A549 (cell line): ENCODE results near the gene PRIMPOL. TPM values are rescaled to one million over a fixed set of nuclear protein-coding genes. Genes with fewer than 3 reads are reported as not detected.
A peak's percentile ranks its signal among the peaks of the same experiment; 100 is the strongest.

Experiments used
- ATAC-seq, 2 experiments: fragments of 200-7000 bp in 1 of 2; fragments of >200 bp in 1 of 2; cut with Nextera tagmentation in 1 of 2; cut with Tn5 transposase in 1 of 2; 3 replicates each; pipeline versions ENCODE4 v1.8.0 to v1.9.1; 2018 to 2020; ENCODE audit warnings: mild to moderate bottlenecking in 1 of 2, moderate library complexity in 1 of 2
- CTCF ChIA-PET: fragments of 300-600 bp; sonication (Branson Sonifier 250); formaldehyde crosslinking; extraction: SDS; loops from one replicate; lab custom pipeline; 2021; ENCODE audit warnings: antibody characterized with exemption, inconsistent platforms; lab: Yijun Ruan, JAX
- POLR2A ChIA-PET: fragments of 350-600 bp; formaldehyde crosslinking; extraction: SDS; loops from one replicate; lab custom pipeline; 2021; ENCODE audit warnings: antibody characterized with exemption, inconsistent platforms; lab: Yijun Ruan, JAX
- DNase-seq, 2 experiments: peaks; one replicate each; pipeline versions ENCODE4 v3.0.0 to v3.0.0-alpha.2; 2011 to 2016; ENCODE audit warnings: low read depth in 1 of 2, low spot score in 1 of 2
- FAIRE-seq: peaks from 2 replicates; lab custom pipeline; 2011; peaks lifted over from hg19 to GRCh38; lab: Jason Lieb, UNC
- H3K27ac ChIP-seq, 2 experiments: fragments of >200 bp; sonication (Bioruptor Twin); formaldehyde crosslinking; 3 replicates each; pipeline ENCODE4 v1.5.1; 2016 to 2017
- H3K4me1 ChIP-seq: fragments of >200 bp; sonication (Bioruptor Twin); formaldehyde crosslinking; 3 replicates; pipeline ENCODE4 v1.6.1; 2016
- H3K4me2 ChIP-seq: fragments of >200 bp; sonication (Bioruptor Twin); formaldehyde crosslinking; 3 replicates; pipeline ENCODE4 v1.6.1; 2016
- H3K4me3 ChIP-seq: fragments of >200 bp; sonication (Bioruptor Twin); formaldehyde crosslinking; 3 replicates; pipeline ENCODE4 v1.5.1; 2016
- H3K9me3 ChIP-seq: fragments of >200 bp; sonication (Bioruptor Twin); formaldehyde crosslinking; 3 replicates; pipeline ENCODE4 v1.6.1; 2016
- BCL3 ChIP-seq: fragments of >200 bp; sonication (Bioruptor Twin); formaldehyde crosslinking; IDR thresholded peaks from 3 replicates; pipeline ENCODE4 v1.6.1; 2016
- BHLHE40 ChIP-seq: IDR thresholded peaks from 2 replicates; pipeline ENCODE4 v1.6.1; 2012; ENCODE audit warnings: low read depth, low read length, inconsistent platforms
- CHD2 ChIP-seq: fragments of 150-350 bp; IDR thresholded peaks from 2 replicates; pipeline ENCODE4 v1.6.1; 2014; ENCODE audit warnings: low read length; ENCODE audit not compliant: partially characterized antibody
- EHMT2 ChIP-seq: fragments of 200-600 bp; sonication (generic); IDR thresholded peaks from 2 replicates; pipeline ENCODE4 v1.6.1; 2016; ENCODE audit warnings: antibody characterized with exemption, low read depth, mild to moderate bottlenecking, moderate library complexity
- ESRRA ChIP-seq: fragments of 150-350 bp; IDR thresholded peaks from 2 replicates; pipeline ENCODE4 v1.6.1; 2014; ENCODE audit warnings: mild to moderate bottlenecking, low read length, borderline replicate concordance
- FOSB ChIP-seq: fragments of 250-450 bp; sonication (Bioruptor Pico); IDR thresholded peaks from 2 replicates; pipeline ENCODE4 v1.5.0; 2020; ENCODE audit warnings: mild to moderate bottlenecking, moderate library complexity
- HDAC2 ChIP-seq: fragments of 200-600 bp; sonication (generic); IDR thresholded peaks from 2 replicates; pipeline ENCODE4 v1.6.1; 2016
- HOXA7 ChIP-seq: fragments of 250-450 bp; sonication (Bioruptor Pico); IDR thresholded peaks from 2 replicates; pipeline ENCODE4 v1.5.0; 2020; ENCODE audit warnings: mild to moderate bottlenecking, moderate library complexity
- HOXB13 ChIP-seq: fragments of 250-450 bp; sonication (Bioruptor Pico); IDR thresholded peaks from 2 replicates; pipeline ENCODE4 v1.5.0; 2020; ENCODE audit warnings: low read depth, mild to moderate bottlenecking, moderate library complexity
- KDM1A ChIP-seq: fragments of 200-600 bp; sonication (generic); IDR thresholded peaks from 2 replicates; pipeline ENCODE4 v1.6.1; 2016; ENCODE audit warnings: low read depth, mild to moderate bottlenecking
- NPAS2 ChIP-seq: fragments of 250-450 bp; sonication (Bioruptor Pico); IDR thresholded peaks from 2 replicates; pipeline ENCODE4 v1.8.0; 2022; ENCODE audit warnings: mild to moderate bottlenecking, moderate library complexity, borderline replicate concordance
- RARB ChIP-seq: fragments of 250-450 bp; sonication (Bioruptor Pico); IDR thresholded peaks from 2 replicates; pipeline ENCODE4 v1.8.0; 2021; ENCODE audit warnings: mild to moderate bottlenecking, moderate library complexity
- RCOR1 ChIP-seq: fragments of 150-350 bp; IDR thresholded peaks from 2 replicates; pipeline ENCODE4 v1.6.1; 2014; ENCODE audit warnings: antibody characterized with exemption, low read length, low read depth
- RNF2 ChIP-seq: fragments of 200-600 bp; sonication (generic); IDR thresholded peaks from 2 replicates; pipeline ENCODE4 v1.6.1; 2016; ENCODE audit warnings: low read depth, mild to moderate bottlenecking, antibody characterized with exemption, moderate library complexity, borderline replicate concordance
- TFCP2L1 ChIP-seq: fragments of 250-450 bp; sonication (Bioruptor Pico); IDR thresholded peaks from 2 replicates; pipeline ENCODE4 v1.5.0; 2021; ENCODE audit warnings: mild to moderate bottlenecking
- ZFP36 ChIP-seq: fragments of 450-650 bp; IDR thresholded peaks from 2 replicates; pipeline ENCODE4 v1.6.1; 2014; ENCODE audit warnings: borderline replicate concordance; ENCODE audit not compliant: partially characterized antibody
- WGBS: methylation state at CpG from one replicate; pipeline ENCODE4 v1.1.6; 2017; ENCODE audit errors: missing lambda C conversion rate; 5-methylcytosine and 5-hydroxymethylcytosine counted together
- polyA plus RNA-seq, 4 experiments: library from polyadenylated mRNA; depleted of rRNA in 3 of 4; stranded (reverse); fragments of >200 nt; fragmentation: RNase III in 1 of 4; extraction: RNeasy Plus Mini Kit Qiagen cat#74134 plus additional on column Dnase treatment in 1 of 4; gene quantifications; 2 replicates in 3 of 4; 3 replicates in 1 of 4; pipeline ENCODE4 v1.2.3, GENCODE V29; 2011 to 2017
- TF ChIP-seq, protein P1 (sequence below): fragments of 200-600 bp; sonication (generic); IDR thresholded peaks from 2 replicates; pipeline ENCODE4 v1.6.1; 2016; ENCODE audit warnings: antibody characterized with exemption, mild to moderate bottlenecking, moderate library complexity

The PRIMPOL gene
- polyA plus RNA-seq, 2 of the 4 experiments (the other 2 are of a cell fraction), result 10.0 to 23.9 TPM

DNA sequence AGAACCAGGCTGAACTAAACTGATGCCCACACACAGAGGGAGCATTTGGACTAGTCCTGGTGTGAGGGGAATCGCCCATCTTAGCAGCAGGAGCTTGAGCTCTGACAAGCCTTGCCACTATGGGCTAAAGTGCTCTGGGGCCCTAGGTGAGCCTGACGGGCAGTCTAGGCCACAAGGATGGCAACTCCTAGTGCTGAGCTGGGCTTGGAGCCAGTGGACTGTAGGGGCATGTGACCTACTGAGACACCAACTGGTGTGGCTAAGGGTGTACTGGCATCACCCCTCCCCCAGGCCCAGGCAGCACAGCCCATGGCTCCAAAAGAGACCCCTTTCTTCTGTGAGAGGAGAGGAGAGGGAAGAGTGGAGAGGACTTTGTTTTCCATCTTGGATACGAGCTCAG, 69.9 kb downstream of the PRIMPOL start:
- POLR2A ChIA-PET, result no interaction called here
- H3K4me2 ChIP-seq, result no peak overlapping the region
- CTCF ChIA-PET, result no interaction called here
- H3K27ac ChIP-seq, result no peak overlapping the region
- H3K4me1 ChIP-seq, result no peaks in the 10 kb centered on the region
- no peak overlapping the region for H3K4me3 ChIP-seq
- TF ChIP-seq RNF2 (no peak), ESRRA (no peak), HOXB13 (CRISPR knock-in tag) (no peak)
- DNase-seq (no peak), ATAC-seq (no peak), FAIRE-seq (no peak)
- no peaks in the 10 kb centered on the region for H3K9me3 ChIP-seq
- 100% methylated on average over 2 of the region's 3 CpGs for WGBS

DNA sequence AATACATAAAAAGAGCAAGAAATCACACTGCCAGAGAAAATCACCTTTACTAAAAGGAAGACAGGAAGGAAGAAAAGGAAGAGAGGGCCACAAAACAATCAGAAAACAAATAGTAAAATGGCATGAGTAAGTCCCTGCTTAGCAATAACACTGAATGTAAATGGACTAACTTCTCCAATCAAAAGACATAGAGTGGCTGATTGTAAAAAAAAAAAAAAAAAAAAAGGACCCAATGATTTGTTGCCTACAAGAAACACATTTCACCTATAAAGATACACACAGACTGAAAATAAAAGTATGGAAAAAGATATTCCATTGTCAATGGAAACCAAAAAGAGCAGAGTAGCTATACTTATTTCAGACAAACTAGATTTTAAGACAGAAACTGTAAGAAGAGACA, 71.7 kb downstream of the PRIMPOL start:
- Histone ChIP-seq H3K9me3 (no peaks in the 10 kb centered on the region), H3K4me3 (no peak overlapping the region), H3K4me1 (no peaks in the 10 kb centered on the region), H3K4me2 (no peak overlapping the region), H3K27ac (no peak overlapping the region)
- ATAC-seq (no peak), FAIRE-seq (no peak), DNase-seq (no peak)
- no peak for TF ChIP-seq RCOR1
- TF ChIP-seq KDM1A, result no peak
- TF ChIP-seq RARB (CRISPR knock-in tag), result no peak
- TF ChIP-seq ZFP36, result no peak
- TF ChIP-seq NPAS2 (CRISPR knock-in tag), result no peak
- no peak for TF ChIP-seq FOSB
- CTCF ChIA-PET, result interaction anchor here (3.4 kb wide), 1 partner anchor 12 kb away, joined by 13 read pairs; the partner anchor contains the start of gene CENPU
- POLR2A ChIA-PET, result no interaction called here

DNA sequence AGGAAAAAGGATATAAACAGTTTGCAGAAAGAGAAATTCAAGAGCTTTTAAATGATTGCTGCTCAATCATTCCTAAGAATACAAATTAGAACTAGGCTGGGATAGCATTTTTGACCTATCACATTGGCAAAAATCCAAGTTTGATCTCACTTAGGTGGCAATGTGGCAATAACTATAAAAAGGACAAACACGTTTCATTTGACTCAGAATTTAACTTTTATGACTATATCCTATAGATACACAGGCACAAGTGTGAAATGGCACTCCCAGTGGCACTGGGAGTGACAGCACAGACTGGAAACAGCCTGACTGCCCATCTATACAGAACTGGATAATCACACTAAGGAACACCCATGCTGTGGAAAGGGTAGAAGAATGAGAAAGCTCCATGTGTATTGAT, 73.3 kb downstream of the PRIMPOL start:
- no peak for FAIRE-seq
- POLR2A ChIA-PET, result interaction anchor here (1.3 kb wide), 1 partner anchor 11 kb away, joined by 3 read pairs; the partner anchor contains the start of gene CENPU
- WGBS, result 64% methylated on average over 1 of the region's 1 CpG

More for the DNA sequence above, 73.3 kb downstream of the PRIMPOL start:
- Histone ChIP-seq H3K4me3 (no peak overlapping the region), H3K27ac (no peak overlapping the region), H3K4me1 (no peaks in the 10 kb centered on the region), H3K4me2 (no peak overlapping the region), H3K9me3 (no peaks in the 10 kb centered on the region)
- DNase-seq, result no peak
- TF ChIP-seq FOSB, result no peak
- no peak for TF ChIP-seq BCL3
- TF ChIP-seq HOXB13 (CRISPR knock-in tag), result no peak
- TF ChIP-seq BHLHE40, result no peak
- TF ChIP-seq RARB (CRISPR knock-in tag), result no peak
- TF ChIP-seq, protein P1, sequence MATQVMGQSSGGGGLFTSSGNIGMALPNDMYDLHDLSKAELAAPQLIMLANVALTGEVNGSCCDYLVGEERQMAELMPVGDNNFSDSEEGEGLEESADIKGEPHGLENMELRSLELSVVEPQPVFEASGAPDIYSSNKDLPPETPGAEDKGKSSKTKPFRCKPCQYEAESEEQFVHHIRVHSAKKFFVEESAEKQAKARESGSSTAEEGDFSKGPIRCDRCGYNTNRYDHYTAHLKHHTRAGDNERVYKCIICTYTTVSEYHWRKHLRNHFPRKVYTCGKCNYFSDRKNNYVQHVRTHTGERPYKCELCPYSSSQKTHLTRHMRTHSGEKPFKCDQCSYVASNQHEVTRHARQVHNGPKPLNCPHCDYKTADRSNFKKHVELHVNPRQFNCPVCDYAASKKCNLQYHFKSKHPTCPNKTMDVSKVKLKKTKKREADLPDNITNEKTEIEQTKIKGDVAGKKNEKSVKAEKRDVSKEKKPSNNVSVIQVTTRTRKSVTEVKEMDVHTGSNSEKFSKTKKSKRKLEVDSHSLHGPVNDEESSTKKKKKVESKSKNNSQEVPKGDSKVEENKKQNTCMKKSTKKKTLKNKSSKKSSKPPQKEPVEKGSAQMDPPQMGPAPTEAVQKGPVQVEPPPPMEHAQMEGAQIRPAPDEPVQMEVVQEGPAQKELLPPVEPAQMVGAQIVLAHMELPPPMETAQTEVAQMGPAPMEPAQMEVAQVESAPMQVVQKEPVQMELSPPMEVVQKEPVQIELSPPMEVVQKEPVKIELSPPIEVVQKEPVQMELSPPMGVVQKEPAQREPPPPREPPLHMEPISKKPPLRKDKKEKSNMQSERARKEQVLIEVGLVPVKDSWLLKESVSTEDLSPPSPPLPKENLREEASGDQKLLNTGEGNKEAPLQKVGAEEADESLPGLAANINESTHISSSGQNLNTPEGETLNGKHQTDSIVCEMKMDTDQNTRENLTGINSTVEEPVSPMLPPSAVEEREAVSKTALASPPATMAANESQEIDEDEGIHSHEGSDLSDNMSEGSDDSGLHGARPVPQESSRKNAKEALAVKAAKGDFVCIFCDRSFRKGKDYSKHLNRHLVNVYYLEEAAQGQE, result no peak
- TF ChIP-seq KDM1A, result no peak
- TF ChIP-seq CHD2, result no peak
- no peak for TF ChIP-seq HOXA7 (CRISPR knock-in tag)
- no peak for TF ChIP-seq TFCP2L1 (CRISPR knock-in tag)
- no peak for TF ChIP-seq EHMT2
- no peak for TF ChIP-seq HDAC2
- CTCF ChIA-PET, result interaction anchor here (0.9 to 3.4 kb wide), 2 partner anchors 10 to 269 kb away, joined by 3 to 13 read pairs; partner anchors contain the start of gene CENPU
- 0 out of 6 replicates have a peak, but pooled peaks of 1 of the 2 experiments have one; percentile 70 for ATAC-seq
